ENCODE results near the gene KIAA2012.

The KIAA2012 gene

DNA sequence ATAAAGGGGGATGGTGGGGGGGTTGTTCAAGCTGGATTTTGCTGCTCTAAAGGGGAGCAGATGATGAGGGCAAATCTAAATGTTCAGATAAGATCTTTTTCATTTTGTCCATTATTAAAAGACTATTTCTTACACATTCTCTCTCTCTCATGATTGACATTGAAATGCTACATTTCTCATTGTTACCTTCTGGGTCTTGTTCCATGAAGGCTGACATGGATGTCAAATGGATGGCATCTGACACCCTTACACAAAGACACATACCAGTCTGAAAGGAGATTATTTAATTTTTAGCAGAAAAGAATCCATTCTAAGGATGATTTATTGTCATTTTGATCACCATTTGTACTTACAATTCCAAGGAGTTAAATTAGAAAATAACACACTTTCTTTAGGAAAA, 28.3 kb upstream of the KIAA2012 start:
- DNase-seq = no peak

DNA sequence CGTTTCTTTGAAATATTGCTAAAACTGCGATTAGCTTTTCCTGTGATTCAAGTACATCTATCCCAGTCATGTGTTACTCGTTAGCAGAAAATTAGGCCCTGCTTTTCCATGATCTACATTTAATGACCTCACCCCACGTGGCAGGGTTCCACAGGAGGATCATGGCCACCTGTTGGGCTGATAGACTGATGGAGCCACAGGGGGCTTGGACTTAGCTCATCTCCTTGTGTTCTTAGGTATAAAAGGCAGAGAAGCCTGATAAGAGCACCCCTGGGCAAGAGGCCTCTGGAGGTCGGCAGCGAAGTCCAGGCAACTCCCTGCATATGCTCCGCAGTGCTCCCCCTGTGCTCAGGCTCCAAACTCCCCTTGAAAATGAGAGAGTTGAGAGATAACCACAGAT, 26.5 kb upstream of the KIAA2012 start:
- DNase-seq = no peak

DNA sequence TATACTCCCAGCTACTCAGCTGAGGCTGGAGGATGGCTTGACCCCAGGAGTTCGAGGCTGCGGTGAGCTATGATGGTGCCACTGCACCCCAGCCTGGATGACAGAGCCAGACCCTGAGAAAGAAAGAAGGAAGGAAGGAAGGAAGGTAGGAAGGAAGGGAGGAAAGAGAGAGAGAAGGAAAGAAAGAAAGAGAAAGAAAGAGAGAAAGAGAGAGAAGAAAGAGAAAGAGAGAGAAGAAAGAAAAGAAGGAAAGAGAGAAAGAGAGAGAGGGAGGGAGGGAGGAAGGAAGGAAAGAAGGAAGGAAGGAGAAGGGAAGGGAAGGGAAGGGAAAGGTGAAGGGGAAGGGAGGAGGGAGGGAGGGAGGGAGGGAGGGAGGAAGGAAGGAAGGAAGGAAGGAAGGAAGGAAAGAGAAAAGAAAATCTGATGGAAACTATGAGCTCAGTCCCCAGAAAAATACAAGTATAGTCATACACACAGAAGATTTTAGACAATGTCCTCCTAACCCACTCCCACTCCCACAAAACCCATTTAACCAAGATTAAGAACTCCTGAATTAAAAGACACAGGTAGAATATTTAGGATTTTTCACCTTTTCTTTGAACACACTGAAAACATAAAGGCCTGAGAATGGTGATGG, 23.8 kb upstream of the KIAA2012 start:
- DNase-seq = no peak

DNA sequence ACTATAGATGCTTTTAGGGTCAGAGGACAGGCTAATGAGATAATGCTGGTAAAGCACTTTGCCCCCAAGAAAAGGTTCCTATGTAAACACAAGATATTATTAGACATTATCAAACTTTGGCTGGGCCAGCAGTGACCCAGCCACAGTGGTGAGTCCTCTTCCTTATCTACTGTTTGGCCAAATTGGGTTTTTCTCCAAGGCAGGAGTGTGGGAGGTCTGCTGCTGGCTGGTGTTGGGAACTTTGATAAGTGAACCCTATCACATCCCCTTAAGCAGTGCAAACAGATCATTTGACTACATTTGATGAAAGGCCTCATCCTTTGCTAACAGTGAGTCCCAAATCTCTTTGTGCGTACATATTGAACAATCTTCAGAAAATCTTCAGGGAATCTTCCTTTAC, 23.2 kb upstream of the KIAA2012 start:
- no peak for DNase-seq

DNA sequence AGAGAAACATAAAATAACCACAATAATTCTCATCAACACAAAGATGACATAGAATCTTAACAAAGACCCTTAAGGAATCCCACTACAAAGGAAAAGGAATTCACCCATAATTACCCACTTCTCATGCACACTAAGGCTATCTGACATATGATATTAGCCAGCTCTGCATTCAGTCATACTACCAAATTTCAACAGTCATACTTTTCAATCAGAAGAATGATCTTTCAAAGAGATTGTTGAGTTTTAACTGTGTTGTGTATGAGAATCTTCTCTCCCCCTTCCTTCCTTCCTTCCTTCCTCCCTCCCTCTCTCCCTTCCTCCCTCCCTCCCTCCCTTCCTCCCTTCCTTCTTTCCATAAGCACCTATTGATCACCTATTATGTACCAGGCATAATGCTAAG, 22.4 kb upstream of the KIAA2012 start:
- DNase-seq = no peak

DNA sequence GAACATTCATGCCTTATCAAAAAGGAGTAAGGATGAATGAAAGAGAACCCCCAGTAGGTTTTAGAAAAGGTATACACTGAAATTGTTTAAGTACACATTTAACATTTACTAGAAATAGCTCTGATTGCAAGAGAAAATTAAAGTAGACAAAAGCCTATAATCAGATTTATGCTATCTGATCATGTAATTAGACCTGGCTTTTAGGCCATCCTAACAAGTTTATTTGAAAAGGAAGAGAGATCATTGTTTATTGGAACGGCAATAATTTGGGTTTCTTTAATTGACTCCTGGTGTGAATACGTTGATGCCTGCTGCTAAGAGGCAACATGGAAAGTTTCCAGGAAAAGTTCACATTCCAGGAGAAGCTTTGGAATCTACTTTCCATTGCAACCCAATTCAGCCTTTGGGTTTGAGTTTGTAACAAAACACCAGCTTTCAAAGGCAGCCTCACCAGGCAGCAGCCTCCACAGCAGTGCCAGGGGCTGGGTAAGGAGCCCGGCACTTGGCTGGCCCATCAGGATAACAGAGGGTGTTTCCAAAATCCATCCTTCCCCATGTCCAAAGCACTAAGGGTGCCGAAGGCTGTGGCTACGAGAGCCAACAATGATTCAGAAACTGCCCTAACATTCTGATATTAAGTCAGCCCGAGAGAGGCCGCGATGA, 21.4 kb upstream of the KIAA2012 start:
- no peak for DNase-seq

DNA sequence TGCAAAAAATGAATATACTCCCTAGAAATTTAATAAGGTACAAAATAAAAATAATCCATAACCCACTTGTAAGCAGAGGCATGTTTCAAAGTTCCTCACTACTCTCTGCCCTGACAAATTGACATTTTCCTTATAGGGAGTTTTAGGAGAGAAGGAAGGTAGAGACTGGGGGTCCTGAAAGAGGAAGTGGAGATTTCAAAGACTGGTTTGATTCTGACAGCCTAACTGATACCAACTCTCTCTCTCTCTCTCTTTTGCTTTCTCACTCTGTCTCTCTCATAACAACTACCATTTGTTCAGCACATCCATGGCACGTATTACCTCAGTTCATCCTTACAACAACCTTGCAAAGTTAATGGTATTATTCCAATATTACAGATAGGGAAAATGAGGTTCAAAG, 20.8 kb upstream of the KIAA2012 start:
- DNase-seq = no peak

DNA sequence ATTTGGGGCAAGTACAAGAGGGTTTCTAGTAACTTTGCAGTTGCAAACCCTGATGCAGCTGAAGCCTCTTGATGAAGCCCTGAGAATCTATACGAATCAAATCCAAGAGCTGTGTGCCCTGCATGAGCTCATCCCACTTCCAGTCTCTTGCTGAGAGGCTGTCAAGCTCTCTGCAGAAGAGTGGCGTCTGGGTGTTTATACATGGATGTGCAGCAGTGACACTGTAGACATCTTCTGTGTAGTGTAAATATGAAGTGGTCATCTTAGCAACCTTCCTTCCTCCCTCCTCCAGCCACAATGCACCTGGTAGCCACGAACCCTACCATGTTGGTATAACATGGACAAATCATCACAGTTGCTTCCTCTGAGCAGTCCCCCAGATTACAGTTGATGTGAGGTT, 18.4 kb upstream of the KIAA2012 start:
- DNase-seq = no peak

DNA sequence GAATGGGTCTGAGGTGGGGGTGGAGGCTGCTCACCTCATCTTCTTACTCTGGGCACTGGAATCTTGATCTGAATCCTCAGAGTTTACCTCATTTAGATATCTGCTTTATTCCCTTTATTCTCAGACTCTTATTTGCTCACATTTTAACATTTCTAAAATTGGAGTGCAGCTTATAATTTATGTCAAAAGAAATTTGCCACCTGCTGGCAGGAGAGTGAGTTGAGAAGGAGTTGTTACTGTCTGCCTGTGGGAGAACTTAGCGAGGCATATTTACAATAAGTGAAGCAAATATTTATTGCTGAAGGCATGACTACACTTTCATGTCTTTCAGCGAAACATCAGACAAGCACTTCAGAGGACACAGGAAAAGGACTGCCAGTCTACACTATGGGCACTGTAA, 16.4 kb upstream of the KIAA2012 start:
- DNase-seq = no peak

DNA sequence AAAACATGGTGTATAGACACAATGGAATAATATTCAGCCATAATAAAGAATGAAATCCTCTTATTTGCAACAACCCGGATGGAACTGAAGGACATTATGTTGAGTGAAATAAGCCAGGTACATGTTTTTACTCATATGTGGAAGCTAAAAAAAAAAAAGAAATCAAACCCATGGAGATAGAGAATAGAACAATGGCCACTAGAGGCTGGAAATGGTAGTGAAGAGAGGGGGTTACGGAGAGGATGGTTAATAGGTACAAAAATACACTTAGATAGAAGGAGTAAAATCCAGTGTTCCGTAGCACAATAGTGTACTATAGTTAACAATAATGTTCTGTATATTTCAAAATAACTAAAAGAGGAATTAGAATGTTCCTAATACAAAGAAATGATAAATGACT, 12.8 kb upstream of the KIAA2012 start:
- DNase-seq = no peak

DNA sequence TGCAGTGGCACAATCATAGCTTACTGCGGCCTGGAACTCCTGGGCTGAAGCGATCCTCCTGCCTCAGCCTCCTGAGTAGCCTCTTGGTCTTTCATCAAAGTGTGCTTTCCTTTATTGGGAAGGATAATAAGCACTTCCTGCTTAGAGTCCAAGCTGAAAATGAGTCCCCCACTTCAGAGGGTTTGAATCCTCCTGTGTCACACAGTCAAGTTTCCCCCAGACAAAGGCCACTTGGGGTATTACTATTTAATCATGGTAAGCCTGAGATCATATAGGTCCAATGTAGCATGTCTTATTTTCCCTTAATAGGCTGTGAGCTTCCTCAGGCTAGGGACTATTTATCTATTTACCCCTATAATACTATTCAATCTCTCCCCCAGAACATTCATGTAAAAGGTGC, 11.4 kb upstream of the KIAA2012 start:
- no peak for DNase-seq

DNA sequence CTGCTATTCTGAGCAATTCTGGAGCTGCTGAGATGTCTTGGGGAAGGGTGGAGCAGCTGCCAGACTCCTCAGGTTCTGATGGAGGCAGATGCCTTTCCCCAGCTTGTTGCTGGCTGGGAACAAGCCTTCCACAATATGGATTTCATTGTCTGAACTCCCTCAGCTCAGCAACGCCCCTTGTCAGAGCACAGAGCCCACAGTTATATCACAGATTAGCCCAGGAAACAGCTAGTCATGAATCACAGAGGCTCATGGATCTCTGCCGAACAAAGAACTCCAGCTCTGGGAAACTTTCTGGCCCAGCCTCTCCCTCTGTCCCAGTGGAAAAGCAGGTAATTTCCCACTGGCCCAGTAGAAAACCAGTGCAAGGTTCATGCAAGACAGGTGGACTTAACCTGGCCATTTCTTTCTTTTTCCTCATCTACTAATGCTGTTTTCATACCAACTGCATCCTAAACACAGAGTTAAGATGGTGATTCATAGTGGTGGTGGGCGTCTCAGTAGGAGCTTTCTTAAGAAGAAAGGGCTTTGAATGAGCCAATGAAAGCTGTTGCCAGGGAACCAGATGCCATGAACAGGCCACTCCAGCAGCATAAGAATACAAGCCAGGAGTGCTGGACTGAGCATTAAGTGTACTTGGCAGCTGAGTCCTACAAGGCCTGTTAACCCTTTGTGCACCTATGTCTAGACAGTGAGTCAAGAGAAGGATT, 8.7 kb upstream of the KIAA2012 start:
- DNase-seq = no peak

DNA sequence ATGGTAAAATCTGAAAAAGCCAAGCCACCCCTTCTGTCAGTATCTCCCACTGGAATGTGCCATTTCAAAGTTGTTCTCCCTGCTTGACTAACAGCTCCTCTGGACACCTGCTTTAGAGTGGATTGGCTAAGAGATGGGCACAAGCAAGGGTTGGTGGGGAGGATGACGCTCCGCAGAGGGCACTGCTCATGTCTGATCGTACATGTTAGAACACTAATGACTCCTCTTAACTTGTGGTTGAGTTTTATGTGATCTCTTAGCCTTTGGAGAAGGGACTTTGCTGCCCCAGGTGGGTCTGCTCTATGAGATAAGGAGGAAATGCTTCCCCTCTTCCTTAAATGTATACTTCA, 8.2 kb upstream of the KIAA2012 start:
- no peak for DNase-seq

DNA sequence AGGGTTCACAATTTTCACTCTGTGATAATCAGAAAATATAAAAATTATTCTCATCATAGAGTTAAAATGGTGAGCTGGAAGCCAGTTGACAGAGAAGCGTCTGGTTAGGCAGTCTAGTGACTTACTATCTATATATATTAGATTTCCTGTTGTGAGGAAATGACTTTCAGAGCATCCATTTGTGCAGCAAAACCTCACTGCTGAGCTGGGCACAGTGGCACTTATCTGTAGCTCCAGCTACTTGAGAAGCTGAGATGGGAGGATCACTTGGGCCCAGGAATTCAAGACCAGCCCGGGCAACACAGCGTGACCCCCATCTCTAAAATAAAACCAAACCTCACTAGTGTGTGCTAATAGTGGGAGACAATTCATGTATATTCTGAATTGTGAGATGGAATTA, 7.2 kb upstream of the KIAA2012 start:
- no peak for DNase-seq

DNA sequence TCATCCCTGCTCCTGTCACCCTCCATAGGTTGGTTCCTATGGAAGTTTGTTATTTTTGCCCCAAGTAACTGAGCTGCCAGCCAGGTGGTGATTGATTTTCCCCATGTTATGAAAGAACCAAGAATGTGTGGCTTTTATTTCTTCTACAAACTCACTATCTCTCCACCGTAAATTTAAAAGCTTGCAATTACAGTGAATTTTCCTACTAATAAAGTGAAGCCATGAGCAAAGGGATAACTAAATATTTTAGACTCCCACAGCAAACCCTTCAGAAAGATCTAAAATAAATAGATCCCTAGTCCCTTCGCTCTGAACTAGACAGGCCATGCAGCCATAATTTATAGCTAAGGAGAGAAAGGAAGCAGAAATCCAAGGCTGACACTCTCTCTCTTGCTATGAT, 6.2 kb upstream of the KIAA2012 start:
- DNase-seq = no peak

DNA sequence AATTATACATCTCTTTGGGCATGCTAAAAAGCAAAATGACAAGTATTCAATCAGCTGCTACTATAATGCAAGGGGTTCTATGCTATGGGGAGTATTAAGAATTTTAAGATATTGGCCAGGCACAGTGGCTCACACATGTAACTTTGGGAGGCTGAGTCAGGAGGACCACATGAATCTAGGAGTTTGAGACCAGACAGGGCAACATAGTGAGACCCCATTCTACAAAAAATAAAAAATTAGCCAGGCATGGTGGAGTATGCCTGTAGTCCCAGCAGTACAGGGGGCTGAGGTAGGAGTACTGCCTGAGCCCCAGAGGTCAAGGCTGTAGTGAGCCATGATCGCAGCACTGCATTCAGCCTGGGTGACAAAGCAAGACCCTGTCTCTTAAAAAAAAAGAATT, 5.5 kb upstream of the KIAA2012 start:
- no peak for DNase-seq

DNA sequence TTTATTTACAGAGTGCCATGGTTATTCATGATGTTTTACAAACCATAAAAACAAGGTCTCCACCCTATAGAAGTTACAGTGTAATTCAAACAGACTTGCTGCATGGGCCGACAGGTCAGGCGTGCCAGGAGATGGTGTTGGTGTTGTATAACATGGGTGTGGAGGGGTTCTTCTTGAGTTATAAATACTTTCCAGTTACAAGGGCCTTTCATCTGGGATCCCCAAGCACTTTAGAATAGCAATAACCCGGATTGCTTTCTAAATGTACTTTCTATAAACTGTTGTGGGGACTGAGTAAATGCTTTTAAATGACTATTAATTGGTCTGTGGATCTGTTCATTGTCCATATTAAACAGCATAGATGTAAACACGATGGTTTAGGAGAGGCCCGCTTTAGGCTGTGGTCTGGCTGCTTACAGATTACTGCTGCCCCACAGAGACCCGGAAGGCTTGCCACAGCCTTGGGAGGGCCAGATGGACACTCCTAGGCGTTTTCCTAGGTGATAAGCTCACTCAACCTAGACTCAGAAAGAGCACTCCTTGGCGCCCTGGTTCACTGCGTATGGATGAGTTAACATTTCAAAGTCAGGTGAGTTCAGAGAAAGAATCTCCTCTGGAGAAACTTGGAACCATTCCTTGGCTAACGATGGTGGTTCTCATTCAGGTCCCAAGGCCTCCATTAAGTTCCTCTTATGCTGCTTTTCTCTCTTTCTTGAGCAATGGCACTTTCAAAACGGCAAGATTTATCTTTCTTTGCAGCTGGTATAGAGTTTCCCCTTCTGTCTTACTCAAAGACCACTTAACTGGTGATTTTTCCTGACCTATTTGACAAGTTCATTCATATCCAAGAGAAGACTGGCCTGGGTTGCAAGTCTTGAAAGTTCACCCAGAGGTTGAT, 3.6 kb upstream of the KIAA2012 start:
- no peak for DNase-seq

DNA sequence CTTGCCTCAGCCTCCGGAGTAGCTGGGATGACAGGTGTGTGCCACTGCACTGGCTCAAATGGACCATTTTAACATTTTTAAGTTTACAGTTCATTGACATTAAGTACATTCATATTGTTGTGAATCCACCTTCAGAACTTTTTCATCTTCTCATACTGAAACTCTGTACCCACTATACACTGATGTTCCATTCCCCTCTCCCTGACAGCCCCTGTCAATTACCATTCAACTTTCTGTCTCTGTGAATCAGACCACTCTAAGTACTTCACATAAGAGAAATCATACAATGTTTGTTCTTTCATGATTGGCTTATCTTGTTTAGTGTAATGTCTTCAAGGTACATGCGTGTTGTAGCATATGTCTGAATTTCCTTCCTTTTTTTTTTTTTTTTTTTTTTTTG, 1.9 kb upstream of the KIAA2012 start:
- no peak for DNase-seq

DNA sequence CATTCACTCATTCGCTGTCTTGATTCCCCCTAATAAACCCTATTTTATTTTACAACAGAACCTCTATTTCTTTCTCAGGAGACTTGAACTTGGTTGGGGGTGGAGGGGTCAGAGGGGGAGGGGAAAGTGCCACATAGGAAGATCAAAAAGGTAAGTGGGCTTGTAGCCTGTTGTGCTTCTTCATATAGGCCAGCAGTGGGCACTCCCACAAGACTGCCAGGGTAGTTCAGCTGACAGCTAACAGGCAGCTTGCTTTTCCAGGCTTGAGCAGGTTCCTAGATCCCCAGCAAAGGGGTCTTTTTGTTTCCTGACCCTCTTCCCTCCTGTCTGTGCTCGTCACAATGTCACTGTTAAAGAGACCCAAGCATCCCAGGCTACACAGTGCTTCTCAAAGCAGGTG, 829 bp upstream of the KIAA2012 start:
- no peak for DNase-seq

DNA sequence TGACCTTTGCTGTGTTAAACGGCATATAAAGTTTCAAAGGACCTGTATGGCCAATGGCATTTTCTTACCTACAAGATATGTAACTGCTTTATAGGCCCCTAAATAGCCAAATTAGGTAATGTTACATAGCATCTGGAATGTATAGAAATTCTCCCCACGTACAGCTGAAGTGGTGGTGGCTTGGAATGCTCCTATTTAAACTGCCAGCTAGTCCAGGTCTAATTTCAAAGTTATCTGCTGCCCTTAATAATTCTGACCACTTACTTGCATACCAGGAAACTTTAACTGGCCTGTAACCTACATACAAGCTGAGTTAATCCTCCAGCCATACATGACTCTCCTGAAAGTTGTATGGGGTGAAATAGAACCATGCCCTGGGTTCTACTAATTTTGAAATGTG, 1.3 kb downstream of the KIAA2012 start:
- DNase-seq = no peak

DNA sequence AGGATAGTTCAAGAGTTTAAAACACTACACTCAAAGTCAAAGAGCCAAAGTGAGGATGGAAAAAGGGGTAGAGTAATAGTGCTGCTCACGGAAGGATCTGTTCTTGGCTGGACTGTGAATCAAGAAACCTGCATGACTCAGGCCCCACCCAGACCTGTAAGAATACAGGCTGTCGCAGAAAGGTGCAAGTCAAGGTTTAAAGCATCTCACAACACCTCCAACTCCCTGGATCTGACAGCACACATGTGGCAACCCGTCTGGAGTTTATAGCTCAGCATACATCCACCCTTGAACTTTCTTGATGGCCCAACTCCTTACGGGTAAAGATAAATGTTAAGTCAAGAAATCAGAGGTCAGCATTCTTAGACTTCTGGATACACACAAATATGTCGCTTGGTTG, 6.3 kb downstream of the KIAA2012 start:
- DNase-seq = no peak

DNA sequence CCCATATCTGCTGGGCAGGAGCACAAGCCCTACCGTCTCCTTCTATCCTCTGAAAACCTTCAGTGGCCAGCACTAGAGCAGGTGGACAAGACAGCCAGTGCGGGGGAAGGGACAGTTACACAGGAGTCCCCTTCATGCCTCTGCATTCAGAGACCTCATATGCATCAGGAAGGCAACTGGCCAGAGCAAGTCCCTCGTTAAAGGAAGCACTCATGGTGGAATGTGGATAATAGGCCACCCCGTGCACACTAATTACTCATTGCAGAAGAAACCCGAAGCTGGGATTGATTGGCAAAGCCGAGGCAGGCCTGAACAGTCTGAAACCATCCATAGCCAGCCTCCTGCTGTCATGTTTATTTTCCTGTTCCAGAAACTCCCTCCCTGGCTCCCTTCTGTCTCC, 11.2 kb downstream of the KIAA2012 start:
- DNase-seq = no peak

DNA sequence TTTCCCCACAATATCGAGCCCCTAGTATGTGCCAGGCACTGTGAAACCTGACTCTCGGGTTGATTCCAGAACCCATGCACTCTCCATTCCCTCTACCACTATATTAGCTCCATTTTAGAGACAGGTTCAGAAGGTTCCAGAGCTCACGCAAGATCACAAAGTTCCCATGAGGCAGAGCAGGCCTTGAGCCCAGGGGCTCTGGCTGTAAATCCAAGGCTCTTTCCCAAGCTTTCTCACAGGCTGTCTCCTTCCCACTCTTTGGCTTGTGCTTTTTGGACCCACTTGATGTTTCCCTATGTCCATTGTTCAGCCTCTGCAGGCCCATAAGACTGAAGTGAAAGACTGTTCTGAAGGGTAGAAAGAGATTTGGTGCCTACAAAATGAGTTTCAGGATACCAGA, 15.7 kb downstream of the KIAA2012 start:
- no peak for DNase-seq

DNA sequence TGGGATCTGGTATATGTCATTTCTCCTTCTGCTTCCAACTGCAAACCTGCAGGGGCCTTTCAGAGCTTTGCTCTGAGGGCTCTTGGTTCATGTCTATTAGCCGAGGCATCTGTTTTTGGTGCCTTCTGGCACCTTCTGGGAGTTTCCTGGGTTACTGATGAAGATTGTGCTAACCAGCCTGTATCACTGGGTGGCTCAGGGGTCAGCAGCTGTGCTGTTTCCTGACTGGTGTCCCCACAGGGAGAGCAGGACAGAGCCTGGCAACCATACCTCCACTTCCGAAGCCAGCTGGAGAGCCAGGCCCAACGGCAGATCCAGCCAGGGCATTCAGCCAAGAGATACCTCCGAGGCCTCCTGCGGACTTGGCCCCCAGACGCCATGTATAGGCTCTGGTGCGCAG, 17.5 kb downstream of the KIAA2012 start:
- DNase-seq = no peak
